CD8-positive, alpha-beta memory T cell (primary cell): ENCODE measurements around the gene INO80D. TPM values are rescaled to one million over a fixed set of nuclear protein-coding genes. Genes with fewer than 3 reads are reported as not detected.
"Not testable (repeated sequence)": the region's sequence is repeated elsewhere in the genome, so short reads cannot be mapped to it uniquely, and the experiment has no call there.

Experiments used
- CTCF ChIA-PET: fragments of 350-600 bp; sonication (Branson Sonifier 250); formaldehyde crosslinking; loops from one replicate; lab custom pipeline; 2021; ENCODE audit warnings: antibody characterized with exemption; lab: Charles Lee
- POLR2A ChIA-PET: fragments of 350-600 bp; sonication (Branson Sonifier 250); formaldehyde crosslinking; loops from one replicate; lab custom pipeline; 2021; ENCODE audit warnings: antibody characterized with exemption; lab: Charles Lee
- DNase-seq, 5 donors: peaks; one replicate each; pipeline versions ENCODE4 v3.0.0 to v3.0.0-alpha.2; 2020 to 2022; ENCODE audit warnings: mixed read lengths in 1 of 5
- H3K27ac ChIP-seq: one replicate; pipeline ENCODE4 v1.7.0; 2013; ENCODE audit warnings: low read depth, mild to moderate bottlenecking, low read length, moderate library complexity
- H3K27me3 ChIP-seq: 2 replicates; pipeline ENCODE4 v1.7.0; 2013; ENCODE audit warnings: low read length, mild to moderate bottlenecking; ENCODE audit not compliant: insufficient read depth, poor library complexity, severe bottlenecking
- H3K36me3 ChIP-seq: 2 replicates; pipeline ENCODE4 v1.7.0; 2013; ENCODE audit warnings: mild to moderate bottlenecking, low read length, moderate library complexity; ENCODE audit not compliant: insufficient read depth
- H3K4me1 ChIP-seq: 2 replicates; pipeline ENCODE4 v1.7.0; 2013; ENCODE audit warnings: mild to moderate bottlenecking, low read length, moderate library complexity; ENCODE audit not compliant: insufficient read depth
- H3K4me3 ChIP-seq: 2 replicates; pipeline ENCODE4 v1.7.0; 2013; ENCODE audit warnings: mild to moderate bottlenecking, low read length
- H3K9me3 ChIP-seq: 2 replicates; pipeline ENCODE4 v1.7.0; 2013; ENCODE audit warnings: mild to moderate bottlenecking, low read length
- H3K27ac Mint-ChIP-seq, 8 donors: one replicate each; pipeline ENCODE4 v1.8.0; 2020 to 2021; ENCODE audit warnings: mixed read lengths in 8 of 8, mild to moderate bottlenecking in 6 of 8, inconsistent platforms in 3 of 8, moderate library complexity in 3 of 8
- H3K27me3 Mint-ChIP-seq, 2 donors: one replicate each; pipeline ENCODE4 v1.8.0; 2020 to 2021; ENCODE audit warnings: mixed read lengths in 2 of 2, mild to moderate bottlenecking in 1 of 2, moderate library complexity in 1 of 2
- H3K36me3 Mint-ChIP-seq, 3 donors: one replicate each; pipeline ENCODE4 v1.8.0; 2020 to 2021; ENCODE audit warnings: mixed read lengths in 3 of 3, inconsistent platforms in 1 of 3, mild to moderate bottlenecking in 1 of 3
- H3K4me1 Mint-ChIP-seq, 3 donors: one replicate each; pipeline ENCODE4 v1.8.0; 2020 to 2021; ENCODE audit warnings: mixed read lengths in 3 of 3, inconsistent platforms in 1 of 3, mild to moderate bottlenecking in 1 of 3
- H3K4me3 Mint-ChIP-seq, 7 donors: one replicate each; pipeline ENCODE4 v1.8.0; 2020 to 2021; ENCODE audit warnings: mixed read lengths in 7 of 7, mild to moderate bottlenecking in 6 of 7, moderate library complexity in 4 of 7, inconsistent platforms in 2 of 7
- H3K9me3 Mint-ChIP-seq, 5 donors: one replicate each; pipeline ENCODE4 v1.8.0; 2020 to 2022; ENCODE audit warnings: mixed read lengths in 5 of 5, mild to moderate bottlenecking in 3 of 5, moderate library complexity in 2 of 5, inconsistent platforms in 1 of 5
- polyA plus RNA-seq: library from polyadenylated mRNA; unstranded; fragments of 300-500 nt; fragmentation: Illumina TruSeq; gene quantifications from one replicate; pipeline ENCODE4 v1.2.3, GENCODE V29; 2021
- total RNA-seq, 2 experiments: library from RNA; stranded (reverse); gene quantifications; one replicate each; pipeline ENCODE4 v1.2.3, GENCODE V29; 2021

INO80D gene
- total and polyA plus RNA-seq, 3 experiments from 2014 or later = 10.6 to 22.4 (median 20.7) TPM

GRCh38 chr2:206082298-206082843, 3.6 kb downstream of the INO80D start:
- Mint-ChIP-seq H3K9me3 (no peaks in the 10 kb centered on the region), H3K36me3 (peaks cover 0 to 15% (median 0%) of the 10 kb centered on the region in 3 donors), H3K4me3 (peak overlapping the region in 1 of 7 donors; percentile 6), H3K27ac (peak overlapping the region in 2 of 8 donors; percentile 19 to 73), H3K4me1 (peaks cover 49 to 73% (median 66%) of the 10 kb centered on the region in 3 donors), H3K27me3 (peaks cover 0 to 3% of the 10 kb centered on the region in 2 donors)
- Histone ChIP-seq H3K36me3 (no peaks in the 10 kb centered on the region), H3K9me3 (no peaks in the 10 kb centered on the region), H3K4me3 (no peak overlapping the region), H3K27me3 (no peaks in the 10 kb centered on the region), H3K27ac (no peak overlapping the region), H3K4me1 (peaks cover 24% of the 10 kb centered on the region)
- CTCF ChIA-PET = no interaction called here
- POLR2A ChIA-PET = no interaction called here
- DNase-seq = no peak

- DNase-seq = no peak
- Histone ChIP-seq H3K27ac (no peak overlapping the region), H3K36me3 (no peaks in the 10 kb centered on the region), H3K9me3 (no peaks in the 10 kb centered on the region), H3K4me3 (no peak overlapping the region), H3K4me1 (peaks cover 24% of the 10 kb centered on the region), H3K27me3 (no peaks in the 10 kb centered on the region)
- H3K4me3 Mint-ChIP-seq = peak overlapping the region in 1 of 7 donors; percentile 65
- ChIA-PET CTCF (no interaction called here), POLR2A (no interaction called here)
- H3K4me1 Mint-ChIP-seq = peaks cover 42 to 72% (median 61%) of the 10 kb centered on the region in 3 donors
- no peaks in the 10 kb centered on the region for H3K9me3 Mint-ChIP-seq
- peaks cover 0 to 15% (median 0%) of the 10 kb centered on the region in 3 donors for H3K36me3 Mint-ChIP-seq
- peaks cover 0 to 2% of the 10 kb centered on the region in 2 donors for H3K27me3 Mint-ChIP-seq
- peak overlapping the region in 5 of 8 donors; percentile 13 to 73 (median 26) for H3K27ac Mint-ChIP-seq
Observed at GRCh38 chr2:206080927-206081326, 5.0 kb downstream of the INO80D start.

DNA sequence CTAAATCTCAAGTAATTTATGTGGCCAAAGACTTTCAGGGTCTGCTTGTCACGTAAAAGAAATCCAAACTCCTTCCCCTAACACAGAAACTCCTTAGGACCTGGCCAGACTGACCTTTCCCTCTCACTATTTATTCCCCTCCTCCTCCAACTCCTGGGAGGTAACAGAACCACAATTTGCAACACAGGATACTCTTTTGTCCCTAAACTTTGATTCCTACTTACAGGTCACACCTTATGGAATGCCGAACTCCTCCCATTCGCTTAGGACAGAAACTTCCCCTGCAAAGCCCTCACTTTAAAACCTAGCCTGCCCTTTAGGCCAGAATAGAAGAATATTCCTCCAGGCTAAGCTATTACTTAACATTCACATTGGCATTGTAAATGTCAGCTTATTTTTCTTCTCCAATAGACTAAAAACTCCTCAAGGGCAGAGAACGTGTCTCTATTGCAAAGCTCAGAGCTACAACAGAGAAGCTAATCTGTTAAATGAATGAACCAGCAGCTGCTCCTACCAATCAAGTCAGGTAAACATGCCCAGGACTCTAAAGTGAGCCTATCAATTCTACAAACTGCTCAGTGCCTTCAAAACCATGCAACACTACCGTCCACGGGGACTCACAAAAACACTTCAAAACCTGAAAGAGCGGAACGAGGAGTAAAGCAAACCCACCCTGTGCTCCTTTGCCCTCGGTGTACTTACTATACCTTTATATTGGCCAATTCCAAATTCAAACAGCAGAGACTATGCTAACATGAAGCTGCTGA, 6.1 kb downstream of the INO80D start:
- Mint-ChIP-seq H3K4me3 (no peak overlapping the region), H3K9me3 (no peaks in the 10 kb centered on the region), H3K27me3 (no peaks in the 10 kb centered on the region), H3K4me1 (peaks cover 46 to 77% (median 66%) of the 10 kb centered on the region in 3 donors), H3K36me3 (peaks cover 0 to 15% (median 2%) of the 10 kb centered on the region in 3 donors), H3K27ac (peak overlapping the region in 3 of 8 donors; percentile 17 to 43 (median 32))
- H3K4me1 ChIP-seq = peaks cover 24% of the 10 kb centered on the region
- H3K4me3 ChIP-seq = no peak overlapping the region
- no peaks in the 10 kb centered on the region for H3K9me3 ChIP-seq
- no peak for DNase-seq
- no peaks in the 10 kb centered on the region for H3K27me3 ChIP-seq
- POLR2A ChIA-PET = no interaction called here
- no peak overlapping the region for H3K27ac ChIP-seq
- CTCF ChIA-PET = no interaction called here
- no peaks in the 10 kb centered on the region for H3K36me3 ChIP-seq

DNA sequence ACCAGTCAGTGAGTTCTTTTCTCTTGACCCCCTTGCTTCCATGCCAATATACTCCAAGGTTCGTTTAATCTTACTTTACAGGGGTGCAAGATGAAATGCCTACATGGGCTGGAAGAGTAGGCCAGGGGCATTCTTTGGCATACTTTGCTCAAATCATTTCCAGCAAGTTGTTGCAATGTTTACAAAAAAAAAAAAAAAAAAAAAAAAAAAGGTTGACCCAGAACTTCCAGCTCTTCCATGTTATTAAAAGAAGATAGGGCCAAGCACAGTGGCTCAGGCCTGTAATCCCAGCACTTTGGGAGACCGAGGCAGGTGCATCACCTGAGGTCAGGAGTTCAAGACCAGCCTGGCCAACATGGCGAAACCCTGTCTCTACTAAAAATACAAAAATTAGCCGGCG, 8.1 kb downstream of the INO80D start:
- CTCF ChIA-PET = interaction anchor here (1.7 kb wide), 1 partner anchor 8 kb away, joined by 8 read pairs; the partner anchor contains the start of gene INO80D
- POLR2A ChIA-PET = interaction anchor here (0.6 kb wide), 1 partner anchor 10 kb away, joined by 5 read pairs; no protein-coding TSS in a partner anchor
- H3K27ac Mint-ChIP-seq = peak overlapping the region in 1 of 8 donors; percentile 30

GRCh38 chr2:206075113-206075512, 10.9 kb downstream of the INO80D start:
- CTCF ChIA-PET = no interaction called here
- Mint-ChIP-seq H3K4me1 (peaks cover 38 to 60% (median 59%) of the 10 kb centered on the region in 3 donors), H3K27me3 (no peaks in the 10 kb centered on the region), H3K27ac (no peak overlapping the region), H3K4me3 (no peak overlapping the region), H3K9me3 (no peaks in the 10 kb centered on the region), H3K36me3 (peaks cover 0 to 26% (median 6%) of the 10 kb centered on the region in 3 donors)
- H3K27ac ChIP-seq = no peak overlapping the region
- H3K9me3 ChIP-seq = no peaks in the 10 kb centered on the region
- H3K4me1 ChIP-seq = peaks cover 20% of the 10 kb centered on the region
- no peaks in the 10 kb centered on the region for H3K27me3 ChIP-seq
- H3K4me3 ChIP-seq = no peak overlapping the region
- no peaks in the 10 kb centered on the region for H3K36me3 ChIP-seq
- DNase-seq = no peak
- POLR2A ChIA-PET = no interaction called here

More for the DNA sequence above, 8.1 kb downstream of the INO80D start:
- peaks cover 25% of the 10 kb centered on the region for H3K4me1 ChIP-seq
- H3K36me3 ChIP-seq, H3K9me3 ChIP-seq, H3K27me3 ChIP-seq, H3K4me3 ChIP-seq, H3K4me3 Mint-ChIP-seq, H3K9me3 Mint-ChIP-seq, DNase-seq, H3K27ac ChIP-seq, H3K27me3 Mint-ChIP-seq: not testable (repeated sequence)
- Mint-ChIP-seq H3K4me1 (peaks cover 39 to 70% (median 62%) of the 10 kb centered on the region in 3 donors), H3K36me3 (peaks cover 0 to 21% (median 6%) of the 10 kb centered on the region in 3 donors)

DNA sequence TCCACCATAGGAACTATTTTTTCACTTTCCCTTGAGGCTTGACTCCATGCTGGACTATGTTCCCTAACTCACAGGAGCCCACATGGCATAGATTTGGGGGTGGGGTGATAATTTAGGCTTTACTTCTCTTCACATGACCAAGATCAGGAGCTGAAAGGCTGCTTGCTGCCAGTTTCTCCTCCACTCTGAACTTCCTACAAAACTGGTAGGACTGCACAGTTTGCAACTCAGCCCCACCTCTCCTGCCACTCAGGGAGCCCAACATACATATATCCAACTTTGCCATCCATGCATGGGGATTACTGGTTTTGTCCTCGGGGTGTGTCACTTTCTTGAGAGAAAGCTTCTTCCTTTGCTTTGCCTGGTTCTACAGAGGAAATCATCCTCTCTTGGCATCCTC, 14.2 kb downstream of the INO80D start:
- H3K9me3 Mint-ChIP-seq = no peaks in the 10 kb centered on the region
- peaks cover 32 to 59% (median 43%) of the 10 kb centered on the region in 3 donors for H3K4me1 Mint-ChIP-seq
- DNase-seq = no peak
- H3K36me3 Mint-ChIP-seq = peaks cover 0 to 29% (median 8%) of the 10 kb centered on the region in 3 donors
- H3K4me1 ChIP-seq = peaks cover 11% of the 10 kb centered on the region
- H3K9me3 ChIP-seq = no peaks in the 10 kb centered on the region
- H3K27ac ChIP-seq = no peak overlapping the region
- H3K27ac Mint-ChIP-seq = peak overlapping the region in 5 of 8 donors; percentile 13 to 41 (median 24)
- no peak overlapping the region for H3K4me3 Mint-ChIP-seq
- ChIA-PET CTCF (no interaction called here), POLR2A (no interaction called here)
- H3K27me3 ChIP-seq = no peaks in the 10 kb centered on the region
- H3K36me3 ChIP-seq = no peaks in the 10 kb centered on the region
- H3K27me3 Mint-ChIP-seq = no peaks in the 10 kb centered on the region
- H3K4me3 ChIP-seq = no peak overlapping the region

DNA sequence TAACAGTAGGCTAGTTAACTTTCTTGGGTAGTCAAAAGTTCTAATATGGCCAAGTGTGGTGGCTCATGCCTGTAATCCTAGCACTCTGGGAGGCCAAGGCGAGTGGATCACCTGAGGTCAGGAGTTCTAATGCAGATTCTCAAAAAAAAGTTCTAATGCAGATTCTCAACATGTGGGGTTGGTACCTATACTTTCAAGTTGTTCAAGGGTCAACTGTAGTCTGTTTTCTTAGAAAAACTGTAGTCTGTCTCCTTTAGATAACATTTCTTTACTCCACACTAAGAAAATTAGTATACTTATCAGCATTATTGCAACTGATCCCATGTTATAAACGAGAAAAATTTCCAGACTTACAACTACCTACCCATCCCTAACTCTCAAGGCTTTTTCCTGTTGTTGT, 16.6 kb downstream of the INO80D start:
- H3K36me3 ChIP-seq = no peaks in the 10 kb centered on the region
- Mint-ChIP-seq H3K9me3 (no peaks in the 10 kb centered on the region), H3K36me3 (peaks cover 0 to 28% (median 6%) of the 10 kb centered on the region in 3 donors), H3K4me1 (peaks cover 37 to 68% (median 53%) of the 10 kb centered on the region in 3 donors), H3K4me3 (no peak overlapping the region), H3K27me3 (no peaks in the 10 kb centered on the region), H3K27ac (no peak overlapping the region)
- CTCF ChIA-PET = no interaction called here
- H3K4me1 ChIP-seq = peaks cover 11% of the 10 kb centered on the region
- H3K9me3 ChIP-seq = no peaks in the 10 kb centered on the region
- DNase-seq = no peak
- H3K4me3 ChIP-seq = no peak overlapping the region
- no peaks in the 10 kb centered on the region for H3K27me3 ChIP-seq
- no peak overlapping the region for H3K27ac ChIP-seq
- POLR2A ChIA-PET = no interaction called here

DNA sequence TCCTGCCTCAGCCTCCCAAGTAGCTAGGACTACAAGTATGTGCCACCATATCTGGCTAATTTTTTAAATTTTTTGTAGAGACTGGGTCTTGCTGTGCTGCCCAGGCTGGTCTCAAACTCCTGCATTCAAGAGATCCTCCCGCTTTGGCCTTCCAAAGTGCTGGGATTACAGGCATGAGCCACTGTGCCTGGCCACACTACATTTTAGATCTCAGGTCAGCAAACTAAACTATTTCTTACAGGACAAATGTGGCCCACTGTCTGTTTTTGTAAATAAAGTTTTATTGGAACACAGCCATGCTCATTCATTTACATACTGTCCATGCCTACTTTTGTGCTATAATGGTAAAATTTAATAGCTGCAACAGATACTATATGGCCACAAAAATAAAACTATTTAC, 17.8 kb downstream of the INO80D start:
- DNase-seq = no peak
- peaks cover under 1% of the 10 kb centered on the region for H3K36me3 ChIP-seq
- peaks cover 0 to 27% (median 7%) of the 10 kb centered on the region in 3 donors for H3K36me3 Mint-ChIP-seq
- no peaks in the 10 kb centered on the region for H3K9me3 Mint-ChIP-seq
- H3K9me3 ChIP-seq = no peaks in the 10 kb centered on the region
- ChIA-PET POLR2A (no interaction called here), CTCF (no interaction called here)
- peaks cover 36 to 70% (median 55%) of the 10 kb centered on the region in 3 donors for H3K4me1 Mint-ChIP-seq
- no peaks in the 10 kb centered on the region for H3K4me1 ChIP-seq
- no peak overlapping the region for H3K4me3 ChIP-seq
- no peaks in the 10 kb centered on the region for H3K27me3 ChIP-seq
- H3K27ac ChIP-seq = no peak overlapping the region
- H3K27me3 Mint-ChIP-seq = no peaks in the 10 kb centered on the region
- H3K27ac Mint-ChIP-seq = peak overlapping the region in 1 of 8 donors; percentile 23
- H3K4me3 Mint-ChIP-seq = no peak overlapping the region
